Measurements from ENCODE around the gene BAIAP2L1. TPM values are rescaled to one million over a fixed set of nuclear protein-coding genes. Genes with fewer than 3 reads are reported as not detected.

The BAIAP2L1 gene
- total RNA-seq, 1 experiment from 2014 or later = 14.0 TPM

DNA sequence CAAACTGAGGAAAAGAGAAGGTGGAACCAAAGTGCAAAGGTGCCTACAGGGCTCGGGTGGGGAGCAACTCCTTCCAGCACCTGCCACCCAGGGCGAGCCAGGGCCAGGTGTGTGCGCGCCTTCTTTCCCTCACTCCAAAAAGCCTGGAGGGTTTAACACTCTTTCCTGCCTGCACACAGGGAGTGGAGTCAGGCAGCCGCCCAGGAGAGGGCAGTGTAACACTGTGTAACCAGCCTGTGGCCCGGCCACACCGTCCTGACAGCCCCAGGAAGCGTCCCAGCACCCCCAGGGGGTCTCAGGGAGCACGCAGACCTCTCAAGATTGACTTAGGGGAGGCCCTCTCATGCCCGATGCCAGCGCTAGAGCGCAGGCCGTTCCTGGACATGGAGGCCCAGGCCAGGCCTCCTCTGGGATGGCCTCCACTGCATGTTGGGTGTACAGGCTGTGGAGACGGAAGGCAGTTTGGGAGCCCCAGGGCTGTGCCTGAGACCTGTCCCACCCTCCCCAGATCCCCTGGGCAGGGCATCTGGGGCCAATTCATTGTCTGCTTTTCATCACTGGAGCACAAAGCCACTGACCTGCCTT is 106.0 kb downstream of the BAIAP2L1 start:
- peak; percentile 62 for DNase-seq (ENCODE audit: low spot score)

DNA sequence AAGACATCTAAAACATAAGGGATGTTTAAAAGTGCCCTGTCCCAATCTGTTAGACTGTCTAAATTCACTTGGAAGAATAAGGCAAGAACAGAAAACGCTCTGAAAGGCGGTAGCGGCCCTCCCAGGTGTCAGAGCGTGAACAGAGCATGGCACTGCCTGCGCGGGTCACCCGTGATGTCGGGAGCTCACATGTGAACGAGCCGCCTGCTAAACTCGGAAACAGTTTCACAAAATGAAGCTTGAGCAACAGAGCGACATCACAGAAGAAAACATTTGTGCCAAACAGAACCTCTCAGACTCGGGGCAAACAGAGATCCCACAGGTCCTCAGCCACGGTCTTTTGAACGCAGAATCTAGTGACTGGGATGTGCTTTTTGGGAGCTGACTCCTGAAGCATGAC is 106.6 kb downstream of the BAIAP2L1 start:
- no peak for DNase-seq (ENCODE audit: low spot score)

DNA sequence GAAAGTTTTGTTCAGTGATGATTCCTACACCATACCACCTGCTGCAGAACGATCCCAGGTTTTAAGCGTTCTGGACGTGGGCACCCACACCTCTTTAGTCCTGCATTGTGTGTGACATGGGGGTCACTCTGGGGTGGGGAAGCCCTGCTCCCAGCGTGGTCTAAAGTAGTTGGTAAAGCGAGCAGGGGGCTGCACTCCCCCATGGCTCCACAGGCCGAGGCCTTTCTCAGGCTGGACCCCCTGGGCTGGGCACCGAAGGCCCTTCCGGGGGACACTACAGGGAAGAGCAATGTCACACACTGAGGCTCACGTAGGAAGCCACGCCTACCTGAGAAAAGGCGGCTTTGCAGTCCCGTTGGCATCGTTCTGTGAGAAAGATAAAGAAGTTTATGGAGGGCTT is 107.1 kb downstream of the BAIAP2L1 start:
- no peak for DNase-seq (ENCODE audit: low spot score)

DNA sequence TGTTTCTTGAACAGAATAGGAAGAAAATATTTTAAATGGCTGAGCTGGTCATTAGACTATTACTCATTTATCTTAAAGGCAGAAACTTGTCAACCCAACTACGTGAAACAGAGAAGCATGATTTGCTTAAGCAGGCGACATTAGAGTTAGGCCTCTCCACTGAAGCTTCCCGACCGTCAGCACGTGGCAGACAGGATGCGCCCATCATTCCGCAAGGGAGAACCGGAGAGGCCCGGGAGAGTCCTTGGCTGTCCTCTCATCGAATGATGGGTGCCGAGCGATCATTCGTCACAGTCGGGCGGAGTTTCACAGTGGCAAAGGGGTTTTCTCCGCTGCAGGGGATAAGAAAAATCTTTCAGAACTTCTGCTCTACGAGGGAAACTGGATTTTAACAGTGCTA is 107.6 kb downstream of the BAIAP2L1 start:
- no peak for DNase-seq (ENCODE audit: low spot score)

DNA sequence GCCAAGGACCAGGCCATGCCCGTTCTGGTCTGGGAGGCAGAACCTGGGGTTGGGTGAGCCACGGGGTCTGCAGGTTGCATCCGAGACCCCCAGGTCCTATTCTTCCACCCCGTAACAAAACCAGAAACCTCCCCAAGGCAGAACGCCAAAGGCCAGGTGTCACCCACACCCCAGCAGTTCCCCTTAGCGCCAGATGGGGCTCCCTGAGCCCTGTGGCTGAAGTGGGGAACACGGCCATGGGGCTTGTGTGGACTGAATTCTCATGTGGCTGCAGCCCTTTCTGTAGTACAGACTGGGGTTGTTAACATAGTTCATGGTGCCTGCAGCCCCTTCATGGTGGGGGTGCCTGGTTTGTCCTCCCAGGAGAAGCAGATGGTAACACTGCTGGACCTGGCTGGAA is 109.2 kb downstream of the BAIAP2L1 start:
- no peak for DNase-seq (ENCODE audit: low spot score)

DNA sequence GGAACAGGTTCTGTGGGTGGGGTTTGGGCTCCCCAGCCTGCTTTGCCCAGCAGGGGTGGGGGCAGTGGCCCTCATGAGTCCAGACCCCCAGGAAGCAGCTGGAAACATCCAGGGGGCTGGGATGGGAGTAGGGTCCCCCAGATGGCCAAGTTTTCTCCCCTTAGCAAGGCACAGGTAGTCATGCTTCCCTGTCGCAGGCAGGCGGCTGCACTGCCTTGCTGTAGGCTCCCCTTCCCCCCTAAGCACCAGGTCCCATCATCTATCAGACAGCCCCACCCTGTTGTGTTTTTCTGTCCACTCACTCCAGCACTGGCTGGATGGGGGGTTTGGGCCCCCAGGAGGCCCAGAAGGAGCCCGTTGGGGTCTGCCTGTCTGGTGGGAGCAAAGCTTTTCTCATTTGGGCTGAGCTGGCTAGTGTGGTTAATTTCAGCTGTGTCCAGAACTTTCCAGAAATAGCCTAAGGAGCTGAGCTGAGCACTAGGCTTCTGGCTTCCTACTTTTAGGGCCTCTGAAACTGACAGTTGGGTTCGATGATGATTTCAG is 111.5 kb downstream of the BAIAP2L1 start:
- no peak for DNase-seq (ENCODE audit: low spot score)

DNA sequence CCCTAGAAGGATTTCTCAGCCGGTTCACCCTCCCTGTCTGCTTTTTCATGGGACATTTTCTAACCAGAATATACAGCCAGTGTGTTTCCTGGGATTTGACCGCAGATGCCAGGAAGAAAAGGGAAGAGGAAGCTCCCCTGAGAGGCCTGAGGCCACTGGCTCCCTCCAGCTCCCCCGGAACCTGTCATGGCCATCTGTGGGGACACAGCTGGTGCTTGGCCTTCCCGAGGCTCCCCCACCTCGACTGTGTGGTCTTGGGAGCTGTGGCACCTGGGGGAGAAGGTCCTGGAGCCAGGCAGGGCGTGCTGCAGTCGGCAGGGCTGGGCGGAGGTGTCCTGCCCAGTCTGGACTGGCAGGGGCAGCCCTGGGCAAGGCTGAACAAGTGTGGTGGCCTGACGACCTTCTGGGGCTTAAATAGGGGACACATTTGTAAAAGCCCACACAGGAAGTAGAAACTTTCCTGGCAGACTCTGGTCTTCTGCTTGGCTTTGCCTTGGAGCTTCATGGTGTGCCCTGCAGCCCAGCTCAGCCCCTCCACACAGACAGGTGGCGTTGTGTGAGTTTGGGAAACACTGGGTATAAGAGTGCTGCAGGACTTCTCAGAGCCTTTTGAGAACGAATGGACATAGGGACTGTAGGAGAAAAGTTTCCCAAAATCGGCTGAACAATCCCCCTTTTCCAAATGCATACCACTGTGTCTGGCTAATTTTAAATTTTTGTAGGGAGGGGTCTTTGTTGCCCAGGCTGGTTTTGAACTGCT is 112.6 kb downstream of the BAIAP2L1 start:
- DNase-seq (ENCODE audit: low spot score) = no peak

DNA sequence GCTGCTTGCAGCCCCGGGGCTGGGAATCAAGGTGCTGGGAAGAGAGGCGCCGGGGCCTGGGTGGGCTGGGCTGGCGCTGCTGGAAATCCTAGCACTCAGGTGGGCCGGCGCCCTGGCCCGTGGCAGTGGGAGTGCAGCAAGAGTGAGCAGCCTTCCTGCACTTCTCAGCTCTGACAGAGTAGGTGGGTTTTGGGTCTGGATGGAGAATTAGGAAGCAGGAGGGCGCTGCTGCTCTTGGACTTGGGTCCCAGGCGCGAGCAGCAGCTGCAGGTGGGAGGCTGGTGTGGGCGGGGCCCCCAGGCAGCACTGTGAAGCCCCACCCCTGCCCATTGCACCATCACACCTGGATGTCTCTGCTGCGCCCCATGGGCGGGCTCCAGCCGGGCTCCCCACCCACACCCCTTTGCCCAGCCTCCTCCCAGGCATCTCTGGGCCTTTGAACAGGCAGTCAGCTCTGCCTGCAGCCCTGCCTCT is 113.4 kb downstream of the BAIAP2L1 start:
- no peak for DNase-seq (ENCODE audit: low spot score)

DNA sequence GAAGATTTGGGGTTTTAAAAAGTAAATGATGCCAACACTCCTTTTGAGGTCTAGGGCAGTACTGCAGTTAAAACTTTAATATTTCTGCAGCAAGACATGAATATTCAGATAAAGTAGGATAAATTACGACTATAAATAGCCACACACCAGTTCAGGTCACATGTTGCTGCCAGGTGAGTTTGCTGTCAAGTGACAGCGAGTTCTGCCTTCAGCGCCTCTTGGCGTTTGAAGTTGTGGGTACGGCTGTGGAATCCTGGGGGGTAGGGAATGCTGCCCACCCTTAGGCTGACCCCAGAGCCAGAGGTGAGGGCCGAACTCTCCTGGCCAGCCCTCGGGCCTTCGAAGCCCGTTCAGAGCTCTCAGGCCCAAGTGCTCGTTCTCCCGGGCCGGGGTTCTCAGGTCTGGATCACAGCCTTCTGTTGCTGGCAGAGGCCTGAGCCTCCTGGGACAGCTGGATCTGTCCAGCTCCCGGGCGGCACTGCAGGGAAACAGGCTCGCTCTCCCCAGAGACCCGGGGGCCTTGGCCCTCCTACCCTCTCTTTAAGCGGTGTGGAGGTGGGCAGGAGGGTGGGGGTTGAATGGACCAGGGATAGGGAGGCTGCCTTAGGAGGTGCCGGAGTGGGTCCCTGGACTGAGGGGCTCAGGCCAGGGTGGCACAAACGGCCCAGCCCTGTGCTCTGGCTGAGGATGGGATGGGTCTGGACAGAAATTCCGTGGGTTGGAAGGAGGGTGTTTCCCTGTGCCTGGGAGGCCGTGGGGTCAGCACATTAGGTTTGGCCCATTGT is 114.0 kb downstream of the BAIAP2L1 start:
- DNase-seq (ENCODE audit: low spot score) = no peak

DNA sequence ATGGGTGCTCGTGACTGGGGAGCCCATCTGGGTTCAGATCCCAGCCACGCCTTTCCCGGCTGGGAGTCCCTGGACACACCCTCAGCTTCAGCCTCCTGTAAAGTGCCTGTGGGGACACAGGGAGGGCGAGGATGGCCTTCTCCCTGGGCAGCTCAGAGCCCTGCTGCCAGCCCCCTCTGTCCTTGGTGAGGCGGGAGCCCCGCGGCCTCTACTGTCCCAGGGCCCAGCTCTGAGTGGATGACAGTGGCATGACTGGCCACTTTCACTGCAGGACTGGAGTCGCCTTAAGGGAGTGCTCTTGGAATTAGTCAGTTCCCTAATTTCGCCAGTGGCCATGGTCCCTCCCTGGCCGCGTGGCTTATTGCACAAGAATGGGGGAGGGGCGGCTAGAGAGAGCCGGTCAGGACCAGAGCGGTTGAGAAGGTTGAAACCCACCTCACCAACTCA is 114.8 kb downstream of the BAIAP2L1 start:
- DNase-seq (ENCODE audit: low spot score) = peak; percentile 88

DNA sequence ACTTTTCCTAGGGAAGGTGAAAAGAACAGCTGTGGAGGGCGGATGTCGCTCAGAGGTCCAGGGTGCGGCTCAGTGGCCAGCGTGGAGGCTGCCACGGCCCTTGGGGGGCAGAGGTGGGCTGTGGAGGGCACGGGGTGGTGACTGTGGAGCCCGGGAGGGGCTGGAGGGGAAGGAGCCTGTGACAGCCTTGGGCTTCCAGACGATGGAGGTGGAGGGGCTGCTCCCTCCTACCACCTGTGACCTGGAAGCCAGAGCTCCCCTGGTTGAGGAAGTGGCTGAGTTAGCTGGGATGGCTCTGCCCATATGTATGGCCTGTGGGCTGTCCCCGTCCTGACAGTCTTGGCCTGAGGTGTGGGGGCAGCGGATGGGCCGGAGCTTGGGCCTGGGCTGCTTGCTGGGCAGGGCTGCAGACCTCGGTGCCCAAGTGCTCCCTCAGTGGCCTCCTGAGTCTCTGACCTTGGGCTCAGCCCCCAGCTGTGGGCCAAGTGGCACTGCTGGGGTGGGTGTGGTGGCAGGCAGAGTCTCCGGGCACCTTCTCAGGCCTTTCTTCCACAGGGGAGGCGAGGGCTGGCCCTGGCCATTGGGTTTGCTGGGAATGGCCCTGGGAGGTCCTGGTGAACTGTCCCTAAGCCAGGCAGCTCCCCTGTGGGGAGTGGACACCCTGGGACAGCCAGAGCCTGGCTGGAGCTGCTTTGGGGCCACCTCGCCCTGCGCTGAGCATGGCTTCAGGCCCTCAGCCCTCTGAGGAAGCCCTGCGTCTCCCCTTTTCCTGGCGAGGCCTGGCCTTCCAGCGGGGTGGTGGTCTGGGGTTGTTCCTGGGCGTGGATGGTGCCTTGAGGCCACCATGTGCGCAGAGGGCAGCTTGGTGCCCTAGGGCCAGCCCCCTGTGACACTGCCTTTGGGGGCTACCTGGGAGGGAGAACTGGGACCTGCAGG is 115.5 kb downstream of the BAIAP2L1 start:
- DNase-seq (ENCODE audit: low spot score) = no peak

DNA sequence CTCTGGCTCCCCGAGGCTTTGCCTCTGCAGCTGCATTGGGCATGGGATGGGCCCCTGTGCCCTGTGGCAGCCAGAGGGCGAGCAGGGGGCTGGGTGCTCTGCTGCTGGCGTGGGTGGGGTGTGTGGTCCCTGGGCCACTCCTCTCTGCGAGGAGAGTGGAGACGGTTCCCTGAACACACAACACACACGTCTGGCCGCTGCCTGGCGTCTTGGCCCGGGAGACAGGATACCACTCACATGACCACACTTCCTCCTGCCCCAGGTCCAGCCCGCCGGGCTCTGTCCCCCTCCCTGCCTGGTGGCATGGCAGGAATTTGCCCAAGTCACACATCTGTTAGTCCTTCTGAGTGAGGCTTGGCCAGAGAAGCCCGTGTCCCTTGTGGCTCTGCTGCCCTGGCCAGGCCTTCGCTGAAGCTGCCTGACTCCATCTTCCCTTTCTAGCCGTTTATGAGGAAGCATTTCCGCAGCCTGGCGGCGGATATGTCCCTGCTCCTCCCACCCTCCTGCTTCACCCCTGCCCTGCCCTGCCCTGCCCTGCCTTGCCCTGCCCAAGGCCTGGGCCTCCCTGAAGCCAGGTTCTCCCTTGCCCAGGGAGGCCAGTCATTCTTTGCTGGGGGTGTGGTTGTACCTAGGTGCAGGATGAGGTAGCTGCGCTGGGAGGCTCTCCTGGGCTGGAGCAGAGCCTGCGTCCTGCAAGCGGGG is 116.4 kb downstream of the BAIAP2L1 start:
- peak; percentile 90 for DNase-seq (ENCODE audit: low spot score)

DNA sequence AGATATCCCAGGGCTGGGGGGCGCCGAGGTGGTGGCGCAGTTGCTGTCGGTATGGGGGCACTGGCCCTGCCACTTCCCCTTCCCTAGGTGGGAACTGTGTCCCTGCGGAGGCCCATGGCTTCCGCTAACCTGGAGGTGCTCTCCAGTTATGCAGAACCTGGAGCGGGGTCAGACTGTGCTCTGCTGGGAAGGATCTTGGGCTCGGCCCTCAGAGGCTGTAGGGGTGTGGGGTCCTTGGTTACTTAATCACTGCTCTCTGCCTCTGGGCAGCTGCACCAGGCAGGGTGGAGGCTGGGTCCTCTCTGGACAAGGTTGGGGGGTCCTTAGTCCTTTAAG is 117.0 kb downstream of the BAIAP2L1 start:
- no peak for DNase-seq (ENCODE audit: low spot score)

DNA sequence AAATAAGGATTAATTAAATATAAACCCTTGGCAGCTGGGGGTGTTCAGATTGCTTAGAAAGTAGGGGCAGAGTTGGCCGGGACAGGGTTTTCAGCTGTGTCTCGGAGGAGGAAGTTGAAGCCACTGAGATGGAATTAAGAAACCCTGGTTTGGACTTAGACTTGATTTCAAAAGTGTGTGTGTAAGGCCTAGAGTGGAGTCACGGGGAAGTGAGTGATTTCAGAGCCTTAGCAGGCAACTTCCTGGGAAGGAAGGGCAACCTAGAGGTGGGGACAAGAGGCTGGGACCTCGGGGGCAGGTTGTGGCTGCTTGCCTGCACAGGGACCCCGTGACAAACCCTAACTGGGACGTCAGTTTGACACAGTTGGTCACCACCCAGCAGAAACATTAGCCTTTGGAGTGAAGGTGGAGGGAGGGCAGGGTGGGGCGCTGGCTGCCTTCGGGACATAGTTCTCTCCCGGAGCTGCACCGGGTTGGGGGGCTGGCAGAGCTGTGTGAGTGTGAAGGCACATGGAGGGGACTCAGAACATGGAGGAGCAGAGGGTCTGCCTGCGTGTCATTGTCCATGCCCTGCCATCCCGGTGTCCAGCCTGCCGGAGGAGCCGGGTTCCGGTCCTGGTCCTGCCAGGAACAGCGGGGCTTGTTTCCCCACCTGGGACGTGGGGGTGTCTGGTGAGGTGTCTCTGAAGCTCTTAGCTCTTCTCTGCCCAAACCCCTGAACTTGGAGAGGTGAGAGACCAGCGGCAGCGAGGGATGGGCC is 117.6 kb downstream of the BAIAP2L1 start:
- peak; percentile 46 for DNase-seq (ENCODE audit: low spot score)

DNA sequence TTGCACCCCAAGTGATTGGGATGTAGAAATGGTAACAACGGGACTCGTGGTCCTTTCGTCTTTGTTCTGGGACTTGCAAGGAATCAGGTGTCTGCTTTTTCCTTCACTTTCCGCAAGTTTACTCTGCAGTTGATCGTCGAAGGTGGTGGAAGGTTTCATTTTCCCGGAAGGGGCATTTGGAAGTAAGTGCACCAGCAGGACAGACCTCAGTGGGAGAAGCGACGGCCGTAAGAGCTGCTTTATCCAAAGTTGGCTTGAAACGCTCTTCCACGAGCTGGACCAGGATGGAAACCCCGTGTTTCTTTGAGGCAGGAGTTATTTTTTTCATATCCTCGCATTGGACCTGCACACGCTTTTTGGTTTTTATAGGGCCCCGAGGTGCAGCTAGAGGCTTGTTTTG is 118.2 kb downstream of the BAIAP2L1 start:
- DNase-seq (ENCODE audit: low spot score) = no peak

DNA sequence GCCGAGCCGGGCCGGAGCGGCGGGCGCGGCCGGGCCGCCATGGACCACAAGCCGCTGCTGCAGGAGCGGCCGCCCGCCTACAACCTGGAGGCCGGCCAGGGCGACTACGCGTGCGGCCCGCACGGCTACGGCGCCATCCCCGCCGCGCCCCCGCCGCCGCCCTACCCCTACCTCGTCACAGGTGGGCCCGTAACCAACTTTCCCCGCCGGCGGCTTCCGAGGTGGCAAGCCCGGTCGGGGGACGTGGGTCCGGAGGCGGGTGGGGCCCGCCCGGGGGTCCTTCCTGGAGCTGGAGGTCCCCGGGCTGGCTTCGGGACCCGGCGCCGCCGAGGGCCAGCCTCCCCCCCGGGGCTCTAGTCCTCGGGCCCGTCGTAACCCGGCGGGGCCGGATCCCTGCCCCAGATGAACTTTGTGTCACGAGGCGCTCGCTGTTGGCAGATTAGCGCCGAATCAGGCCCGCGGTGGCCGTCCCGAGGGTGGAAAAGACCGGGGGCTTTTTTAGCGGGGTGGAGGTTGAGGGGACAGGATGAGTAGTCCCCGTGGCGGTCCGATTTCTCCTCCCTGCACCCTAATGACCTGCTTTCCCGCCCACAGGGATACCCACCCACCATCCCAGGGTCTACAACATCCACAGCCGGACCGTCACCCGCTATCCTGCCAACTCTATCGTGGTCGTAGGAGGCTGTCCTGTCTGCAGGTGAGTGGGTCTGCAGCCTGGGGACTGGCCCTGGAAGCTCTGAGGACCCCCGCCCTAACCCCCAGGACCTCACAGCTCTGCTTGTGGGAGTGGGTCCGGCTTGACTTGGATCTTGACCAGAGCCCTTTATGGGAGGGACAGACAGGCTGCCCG is 118.9 kb downstream of the BAIAP2L1 start:
- no peak for DNase-seq (ENCODE audit: low spot score)

DNA sequence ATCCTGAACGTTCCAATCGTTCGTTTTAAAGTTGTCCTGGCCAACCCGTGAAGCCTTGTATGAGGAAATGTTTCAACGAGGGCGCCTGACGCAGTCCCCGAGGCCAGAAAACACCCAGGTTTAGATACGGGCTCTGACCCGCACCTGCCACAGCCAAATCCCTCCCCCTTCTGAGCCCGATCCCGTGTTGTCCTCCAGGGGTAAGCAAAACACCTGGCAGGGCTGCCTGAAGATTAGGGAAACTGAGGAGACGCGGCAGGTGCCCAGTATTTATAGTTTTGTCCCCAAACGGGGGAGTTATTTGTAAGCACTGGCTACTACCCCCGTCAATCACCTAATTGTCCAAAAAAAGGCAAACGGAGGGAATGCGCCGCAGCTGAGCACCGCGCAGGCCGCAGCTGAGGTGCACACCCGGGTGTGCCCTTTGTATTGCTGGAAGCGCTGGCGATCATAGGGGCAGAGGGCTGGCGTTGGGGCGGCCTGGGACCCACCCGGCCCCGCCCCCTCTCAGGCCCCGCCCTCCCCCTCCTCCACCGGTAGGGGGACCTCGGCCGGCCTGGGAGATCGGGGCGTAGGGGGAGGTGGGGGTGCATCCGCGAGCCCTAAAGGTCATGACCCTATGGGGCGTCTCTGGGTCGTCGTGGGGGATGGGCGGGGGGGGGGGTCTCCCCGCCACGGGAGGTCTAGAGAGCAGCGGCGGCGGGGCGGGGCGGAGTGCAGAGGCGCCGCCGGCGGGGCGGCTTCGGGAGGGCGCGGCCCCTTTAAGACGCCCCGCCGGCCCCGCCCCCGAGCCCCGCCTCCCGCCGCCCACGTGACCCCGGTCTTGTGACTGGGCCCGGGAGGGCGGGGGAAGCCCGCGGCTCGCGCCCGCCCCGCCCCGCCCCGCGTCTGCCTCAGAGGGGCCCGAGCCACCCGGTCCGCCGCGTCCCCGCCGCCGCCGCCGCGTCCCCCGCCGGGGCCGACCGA is 119.8 kb downstream of the BAIAP2L1 start, which contains the start of gene BRI3:
Gene BRI3, plus strand, starts transcription at position 896 of the 966 bp plus-strand sequence. CDS start 110 bp downstream, outside the sequence.
- peak; percentile 79 for DNase-seq (ENCODE audit: low spot score)

DNA sequence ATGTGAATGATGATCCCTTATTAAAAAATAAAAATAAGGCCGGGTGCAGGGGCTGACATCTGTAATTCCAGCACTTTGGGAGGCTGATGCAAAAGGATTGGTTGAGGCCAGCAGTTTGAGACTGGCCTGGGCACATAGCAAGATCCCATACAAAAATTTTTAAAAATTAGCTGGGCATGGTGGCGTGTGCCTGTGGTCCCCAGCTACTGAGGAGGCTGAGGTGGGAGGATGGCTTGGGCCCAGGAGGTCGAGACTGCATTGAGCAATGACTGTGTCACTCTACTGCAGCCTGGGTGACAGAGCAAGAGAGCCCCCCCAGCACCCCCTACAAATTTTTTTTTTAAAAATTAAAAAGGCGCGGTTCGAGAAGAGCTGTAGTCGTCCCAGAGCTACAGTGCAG is 120.6 kb downstream of the BAIAP2L1 start:
- no peak for DNase-seq (ENCODE audit: low spot score)
